Uterus (tissue), 2 donors: ENCODE data around the gene DLX4.

Source experiments
- POLR2A ChIP-seq, 2 donors: fragments of 450-650 bp; IDR thresholded peaks; one replicate each; pipeline ENCODE4 v1.6.1; 2016; ENCODE audit warnings: antibody characterized with exemption in 2 of 2, mild to moderate bottlenecking in 1 of 2, moderate library complexity in 1 of 2
- TF ChIP-seq, protein P1 (sequence below), 4 experiments: fragments of 200-600 bp in 2 of 4; fragments of 450-650 bp in 2 of 4; sonication (generic) in 2 of 4; IDR thresholded peaks; one replicate each; pipeline ENCODE4 v1.5.1; 2016 to 2019; ENCODE audit warnings: antibody characterized with exemption in 4 of 4, mild to moderate bottlenecking in 2 of 4, moderate library complexity in 1 of 4

DNA sequence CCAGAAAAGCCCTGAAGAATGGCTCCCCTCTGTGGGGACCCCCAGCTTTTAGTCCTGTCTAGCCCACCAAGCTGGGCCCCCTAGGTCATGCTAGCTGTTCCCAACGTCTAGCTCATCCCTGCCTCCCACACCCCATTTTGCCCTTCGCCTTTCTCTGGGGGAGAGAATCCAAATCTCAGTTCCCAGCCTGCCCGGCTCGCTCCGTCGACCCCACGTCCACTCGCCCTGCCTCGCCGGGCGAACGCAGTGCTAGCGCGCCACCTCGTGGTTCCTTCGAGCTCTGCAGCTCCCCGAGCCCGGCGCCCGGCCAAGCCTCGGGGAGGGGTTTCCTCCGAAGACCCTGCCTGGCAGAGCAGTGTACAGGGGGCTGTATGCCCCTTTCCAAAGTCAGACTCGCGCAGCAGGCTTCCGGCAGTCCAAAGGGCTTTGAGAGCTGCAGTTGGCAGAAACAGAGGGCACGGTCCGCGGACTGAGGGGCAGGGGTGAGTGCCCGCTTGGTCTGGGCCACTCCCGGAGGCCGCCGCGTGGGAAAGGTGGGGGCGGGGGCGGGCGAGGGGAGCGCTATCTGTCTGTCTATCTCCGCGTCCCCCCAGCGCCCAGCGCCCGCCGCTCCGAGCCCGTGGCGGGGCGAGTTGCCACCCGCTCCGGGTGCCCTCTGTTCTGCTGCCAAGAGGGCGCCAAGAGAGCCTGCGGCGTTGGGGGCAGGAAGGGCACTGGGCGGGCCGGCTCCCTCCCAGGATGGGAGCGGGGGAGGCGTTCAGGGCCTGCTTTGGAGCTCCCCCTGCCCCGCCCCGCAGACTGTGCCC, 27.7 kb downstream of the DLX4 start:
- TF ChIP-seq POLR2A (IDR thresholded peaks at IDR 0.05): no peak
- TF ChIP-seq, protein P1, sequence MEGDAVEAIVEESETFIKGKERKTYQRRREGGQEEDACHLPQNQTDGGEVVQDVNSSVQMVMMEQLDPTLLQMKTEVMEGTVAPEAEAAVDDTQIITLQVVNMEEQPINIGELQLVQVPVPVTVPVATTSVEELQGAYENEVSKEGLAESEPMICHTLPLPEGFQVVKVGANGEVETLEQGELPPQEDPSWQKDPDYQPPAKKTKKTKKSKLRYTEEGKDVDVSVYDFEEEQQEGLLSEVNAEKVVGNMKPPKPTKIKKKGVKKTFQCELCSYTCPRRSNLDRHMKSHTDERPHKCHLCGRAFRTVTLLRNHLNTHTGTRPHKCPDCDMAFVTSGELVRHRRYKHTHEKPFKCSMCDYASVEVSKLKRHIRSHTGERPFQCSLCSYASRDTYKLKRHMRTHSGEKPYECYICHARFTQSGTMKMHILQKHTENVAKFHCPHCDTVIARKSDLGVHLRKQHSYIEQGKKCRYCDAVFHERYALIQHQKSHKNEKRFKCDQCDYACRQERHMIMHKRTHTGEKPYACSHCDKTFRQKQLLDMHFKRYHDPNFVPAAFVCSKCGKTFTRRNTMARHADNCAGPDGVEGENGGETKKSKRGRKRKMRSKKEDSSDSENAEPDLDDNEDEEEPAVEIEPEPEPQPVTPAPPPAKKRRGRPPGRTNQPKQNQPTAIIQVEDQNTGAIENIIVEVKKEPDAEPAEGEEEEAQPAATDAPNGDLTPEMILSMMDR (IDR thresholded peaks at IDR 0.05): peak; percentile 94 to 98 (median 96)
